ENCODE results near the gene SSR4.

SSR4 gene

GRCh38 chrX:153781428-153782047, 12.9 kb upstream of the SSR4 start:
- DNase-seq (ENCODE audit: low read depth): no peak

GRCh38 chrX:153782313-153782712, 12.2 kb upstream of the SSR4 start:
- DNase-seq (ENCODE audit: low read depth): no peak

GRCh38 chrX:153782871-153783270, 11.6 kb upstream of the SSR4 start:
- no peak for DNase-seq (ENCODE audit: low read depth)

- DNase-seq (ENCODE audit: low read depth): no peak
Measured at GRCh38 chrX:153783378-153784013, 11.0 kb upstream of the SSR4 start.

- DNase-seq (ENCODE audit: low read depth): no peak
Measured at GRCh38 chrX:153784325-153784967, 10.0 kb upstream of the SSR4 start.

- DNase-seq (ENCODE audit: low read depth): no peak
Measured at GRCh38 chrX:153786669-153787068, 7.8 kb upstream of the SSR4 start.

GRCh38 chrX:153789654-153790053, 4.8 kb upstream of the SSR4 start:
- no peak for DNase-seq (ENCODE audit: low read depth)

GRCh38 chrX:153791104-153791852, 3.2 kb upstream of the SSR4 start:
- DNase-seq (ENCODE audit: low read depth): no peak

- no peak for DNase-seq (ENCODE audit: low read depth)
Measured at GRCh38 chrX:153792368-153792767, 2.1 kb upstream of the SSR4 start.

GRCh38 chrX:153793291-153793690, 1.2 kb upstream of the SSR4 start:
- no peak for DNase-seq (ENCODE audit: low read depth)

- DNase-seq (ENCODE audit: low read depth): no peak
Measured at GRCh38 chrX:153794897-153795816, 689 bp downstream of the SSR4 start.

- DNase-seq (ENCODE audit: low read depth): no peak
Measured at GRCh38 chrX:153797415-153798015, 3.0 kb downstream of the SSR4 start.

- DNase-seq (ENCODE audit: low read depth): no peak
Measured at GRCh38 chrX:153799326-153799725, 4.9 kb downstream of the SSR4 start.

- no peak for DNase-seq (ENCODE audit: low read depth)
Measured at GRCh38 chrX:153800177-153800722, 5.8 kb downstream of the SSR4 start.

- no peak for DNase-seq (ENCODE audit: low read depth)
Measured at GRCh38 chrX:153800746-153801145, 6.3 kb downstream of the SSR4 start.

GRCh38 chrX:153801669-153802068, 7.2 kb downstream of the SSR4 start:
- no peak for DNase-seq (ENCODE audit: low read depth)

GRCh38 chrX:153802513-153803045, 8.1 kb downstream of the SSR4 start:
- no peak for DNase-seq (ENCODE audit: low read depth)

GRCh38 chrX:153803211-153804099, 9.0 kb downstream of the SSR4 start:
- DNase-seq (ENCODE audit: low read depth): no peak

- no peak for DNase-seq (ENCODE audit: low read depth)
Measured at GRCh38 chrX:153804100-153804595, 9.7 kb downstream of the SSR4 start.

- no peak for DNase-seq (ENCODE audit: low read depth)
Measured at GRCh38 chrX:153804621-153805020, 10.2 kb downstream of the SSR4 start.

All from stimulated activated CD8-positive, alpha-beta memory T cell treated with anti-CD3 and anti-CD28 coated beads, Interleukin-15, amount 100 ng/mL, for 24 hours (primary cell).